ENCODE measurements around the gene HNRNPUL2. TPM values are rescaled to one million over a fixed set of nuclear protein-coding genes. Genes with fewer than 3 reads are reported as not detected.
"Not testable (repeated sequence)": the region's sequence is repeated elsewhere in the genome, so short reads cannot be mapped to it uniquely, and the experiment has no call there.

Gene HNRNPUL2
- total RNA-seq, 1 donor: 17.3 TPM

DNA sequence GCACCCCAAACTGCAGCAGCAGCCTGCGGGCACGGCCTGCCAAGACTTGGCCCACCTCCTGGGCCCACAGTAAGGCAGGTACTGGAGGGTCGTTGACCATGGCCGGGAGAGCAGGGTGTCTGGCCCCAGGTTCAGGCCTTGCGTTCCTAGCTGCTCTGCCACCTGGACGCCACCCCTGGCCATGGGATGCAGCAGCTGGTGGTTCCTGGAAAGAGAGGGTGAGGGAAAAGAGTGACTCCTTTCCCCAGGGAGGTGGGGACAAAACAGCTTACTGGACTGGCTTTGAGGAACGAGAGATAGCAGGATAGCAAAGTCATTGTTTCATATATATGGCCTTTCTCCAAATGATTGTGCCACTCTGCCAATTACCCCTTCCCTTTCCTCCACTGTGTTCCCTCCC lies 21.8 kb downstream of the HNRNPUL2 start:
- DNase-seq (ENCODE audit: low read depth): no peak
- TF ChIP-seq, protein P1, sequence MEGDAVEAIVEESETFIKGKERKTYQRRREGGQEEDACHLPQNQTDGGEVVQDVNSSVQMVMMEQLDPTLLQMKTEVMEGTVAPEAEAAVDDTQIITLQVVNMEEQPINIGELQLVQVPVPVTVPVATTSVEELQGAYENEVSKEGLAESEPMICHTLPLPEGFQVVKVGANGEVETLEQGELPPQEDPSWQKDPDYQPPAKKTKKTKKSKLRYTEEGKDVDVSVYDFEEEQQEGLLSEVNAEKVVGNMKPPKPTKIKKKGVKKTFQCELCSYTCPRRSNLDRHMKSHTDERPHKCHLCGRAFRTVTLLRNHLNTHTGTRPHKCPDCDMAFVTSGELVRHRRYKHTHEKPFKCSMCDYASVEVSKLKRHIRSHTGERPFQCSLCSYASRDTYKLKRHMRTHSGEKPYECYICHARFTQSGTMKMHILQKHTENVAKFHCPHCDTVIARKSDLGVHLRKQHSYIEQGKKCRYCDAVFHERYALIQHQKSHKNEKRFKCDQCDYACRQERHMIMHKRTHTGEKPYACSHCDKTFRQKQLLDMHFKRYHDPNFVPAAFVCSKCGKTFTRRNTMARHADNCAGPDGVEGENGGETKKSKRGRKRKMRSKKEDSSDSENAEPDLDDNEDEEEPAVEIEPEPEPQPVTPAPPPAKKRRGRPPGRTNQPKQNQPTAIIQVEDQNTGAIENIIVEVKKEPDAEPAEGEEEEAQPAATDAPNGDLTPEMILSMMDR (IDR thresholded peaks at IDR 0.05; ENCODE audit: insufficient read depth, low read depth, low read length): no peak

DNA sequence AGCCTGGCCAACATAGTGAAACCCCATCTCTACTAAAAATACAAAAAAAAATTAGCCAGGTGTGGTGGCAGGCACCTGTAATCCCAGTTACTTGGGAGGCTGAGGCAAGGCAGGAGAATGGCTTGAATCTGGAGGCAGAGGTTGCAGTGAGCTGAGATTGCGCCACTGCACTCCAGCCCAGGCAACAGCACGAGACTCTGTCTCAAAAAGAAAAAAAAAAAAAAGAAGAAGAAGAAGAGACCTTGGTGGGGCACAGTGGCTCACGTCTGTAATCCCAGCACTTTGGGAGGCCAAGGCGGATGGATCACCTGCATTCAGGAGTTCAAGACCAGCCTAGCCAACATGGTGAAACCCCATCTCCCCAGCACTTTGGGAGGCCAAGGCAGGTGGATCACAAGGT lies 23.3 kb downstream of the HNRNPUL2 start:
- not testable (repeated sequence) for DNase-seq (ENCODE audit: low read depth); H3K4me3 ChIP-seq (ENCODE audit: low read depth, low read length)

More for the DNA sequence above, 21.8 kb downstream of the HNRNPUL2 start:
- peak overlapping the region; percentile 79 for H3K4me3 ChIP-seq (ENCODE audit: low read depth, low read length)

DNA sequence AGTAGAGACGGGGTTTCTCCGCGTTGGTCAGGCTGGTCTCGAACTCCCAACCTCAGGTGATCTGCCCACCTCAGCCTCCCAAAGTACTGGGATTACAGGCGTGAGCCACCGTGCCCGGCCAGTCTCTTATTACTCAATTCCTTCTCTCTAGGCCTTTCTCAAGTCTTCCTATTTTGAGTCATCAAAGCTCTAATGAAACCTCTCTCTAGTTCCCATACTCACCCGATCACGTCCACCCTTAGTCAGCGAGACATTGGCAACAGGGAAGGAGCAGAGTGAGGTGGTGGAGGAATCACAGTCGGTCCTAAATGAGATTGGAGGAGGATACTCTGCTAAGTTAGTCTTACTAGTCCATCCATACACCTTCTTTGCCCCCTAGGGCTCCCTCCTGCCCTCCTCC lies 25.0 kb downstream of the HNRNPUL2 start:
- no peak for DNase-seq (ENCODE audit: low read depth)

DNA sequence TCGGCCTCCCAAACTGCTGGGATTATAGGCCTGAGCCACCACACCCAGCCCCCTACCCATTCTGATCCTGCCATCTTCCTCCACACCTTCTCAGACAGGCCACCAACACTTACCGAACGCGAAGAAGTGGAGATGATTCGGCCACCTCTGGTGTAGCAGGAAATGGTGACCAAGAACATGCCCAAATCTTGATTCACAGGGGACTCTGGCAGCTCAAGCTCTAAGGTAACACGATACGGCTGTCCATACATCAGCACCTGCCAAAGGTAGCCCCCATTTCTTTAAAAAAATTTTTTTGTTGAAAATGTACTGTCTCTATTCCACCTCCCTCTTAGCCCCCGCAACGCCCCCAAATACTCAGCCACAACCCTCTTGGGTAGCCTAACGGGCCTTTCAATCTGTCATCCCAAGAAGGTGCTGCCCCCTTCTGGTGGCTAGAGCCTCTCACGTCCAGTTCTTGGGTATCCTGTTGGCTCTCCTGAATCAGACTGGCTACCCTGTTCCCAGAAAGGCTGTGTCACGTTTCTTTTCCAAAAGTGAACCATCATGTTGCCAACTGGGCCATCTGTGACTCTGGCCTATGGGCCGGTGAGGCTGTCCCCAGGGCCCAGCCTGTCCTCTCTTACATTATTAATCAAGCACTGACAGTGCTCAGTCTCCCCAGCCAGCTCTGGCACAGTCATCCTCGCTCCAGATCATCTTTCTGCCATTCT lies 32.6 kb downstream of the HNRNPUL2 start:
- DNase-seq (ENCODE audit: low read depth): peak; percentile 85
- H3K4me3 ChIP-seq (ENCODE audit: low read depth, low read length): no peak overlapping the region
- TF ChIP-seq, protein P1 (IDR thresholded peaks at IDR 0.05; ENCODE audit: insufficient read depth, low read depth, low read length): peak; percentile 93

More for the DNA sequence above, 25.0 kb downstream of the HNRNPUL2 start:
- H3K4me3 ChIP-seq (ENCODE audit: low read depth, low read length): no peak overlapping the region
- TF ChIP-seq, protein P1 (IDR thresholded peaks at IDR 0.05; ENCODE audit: insufficient read depth, low read depth, low read length): no peak

DNA sequence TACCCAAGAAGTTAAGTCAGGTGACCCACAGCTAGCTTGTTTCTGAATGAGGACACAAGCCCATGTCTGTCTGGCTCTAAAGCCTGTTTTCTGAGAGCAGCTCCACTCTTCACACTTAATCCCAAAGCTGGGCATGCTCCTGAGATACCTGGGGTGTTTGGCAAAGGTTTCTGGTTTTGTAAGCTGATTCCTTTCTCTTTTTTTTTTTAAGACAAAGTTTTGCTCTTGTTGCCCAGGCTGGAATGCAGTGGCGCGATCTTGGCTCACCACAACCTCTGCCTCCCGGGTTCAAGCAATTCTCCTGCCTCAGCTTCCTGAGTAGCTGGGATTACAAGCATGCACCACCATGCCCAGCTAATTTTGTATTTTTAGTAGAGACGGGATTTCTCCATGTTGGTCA lies 33.6 kb downstream of the HNRNPUL2 start:
- DNase-seq (ENCODE audit: low read depth); H3K4me3 ChIP-seq (ENCODE audit: low read depth, low read length): not testable (repeated sequence)

DNA sequence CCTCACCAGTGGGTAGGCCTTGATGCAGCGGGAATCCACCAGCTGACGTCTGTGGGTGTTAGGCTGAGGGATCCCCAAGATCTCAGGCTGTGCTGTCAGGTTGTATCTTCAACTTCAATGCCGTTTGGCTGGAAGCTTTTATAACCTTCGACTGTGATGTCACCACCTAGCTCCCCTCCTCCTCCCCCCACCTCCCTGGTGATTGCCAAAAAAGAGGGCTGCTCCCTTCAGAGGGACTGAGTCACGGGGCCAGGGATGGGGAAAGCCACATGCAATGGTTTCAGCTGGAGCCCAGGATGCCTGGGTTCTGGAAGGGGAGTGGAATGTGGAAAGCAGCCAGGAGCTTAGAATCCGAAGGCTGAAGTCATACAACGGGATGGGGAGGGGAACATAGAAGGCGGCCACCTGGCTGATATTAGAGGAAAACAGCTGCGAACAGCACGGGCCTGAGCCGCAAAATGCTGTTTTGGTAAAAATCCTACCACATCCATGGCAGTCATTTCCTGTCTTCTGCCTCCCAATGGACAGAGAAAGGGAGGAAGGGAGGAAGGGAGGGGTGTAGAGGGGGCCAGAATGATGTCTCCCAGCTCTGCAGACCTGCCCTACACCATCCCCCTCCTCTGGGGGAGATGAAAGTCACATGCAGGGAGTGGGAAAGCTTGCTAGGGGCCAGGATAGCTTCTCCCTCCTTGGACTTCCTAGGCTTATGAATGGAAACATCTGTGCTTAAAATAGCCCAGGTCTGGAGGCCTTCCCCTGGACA lies 37.7 kb downstream of the HNRNPUL2 start, which contains the start of gene LRRN4CL:
Gene LRRN4CL (minus strand): TSS at position 110 of the 763 bp plus-strand sequence. CDS start 1,022 bp downstream, outside the sequence.
- TF ChIP-seq, protein P1 (IDR thresholded peaks at IDR 0.05; ENCODE audit: insufficient read depth, low read depth, low read length): no peak
- DNase-seq (ENCODE audit: low read depth): peak; percentile 93
- H3K4me3 ChIP-seq (ENCODE audit: low read depth, low read length): peak within 1 kb of the TSS; percentile 36

DNA sequence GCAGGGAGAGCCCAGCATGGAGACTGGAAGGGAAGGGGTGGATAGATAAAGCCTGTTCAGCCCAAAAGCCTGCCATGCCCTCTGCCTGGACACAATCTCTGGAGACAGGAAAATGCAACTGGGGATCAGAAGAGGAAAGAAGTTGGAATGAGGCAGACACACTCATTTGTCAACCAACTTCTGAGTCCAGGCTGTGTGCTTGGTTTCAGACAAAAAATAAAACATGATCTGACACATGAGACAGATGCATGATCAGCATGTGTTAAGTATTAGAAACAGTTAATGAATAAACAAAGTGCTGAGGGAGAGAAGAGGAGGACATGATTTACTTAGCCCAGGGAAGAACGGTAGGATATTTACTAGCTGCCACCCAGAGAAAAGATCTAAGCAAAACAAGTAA lies 38.8 kb downstream of the HNRNPUL2 start:
- TF ChIP-seq, protein P1 (IDR thresholded peaks at IDR 0.05; ENCODE audit: insufficient read depth, low read depth, low read length): no peak
- peak overlapping the region; percentile 27 for H3K4me3 ChIP-seq (ENCODE audit: low read depth, low read length)
- peak; percentile 18 for DNase-seq (ENCODE audit: low read depth)
